Measurements from ENCODE around the gene TLE1. TPM values are rescaled to one million over a fixed set of nuclear protein-coding genes. Genes with fewer than 3 reads are reported as not detected.

TLE1 gene
- total RNA-seq, 4 donors from 2014 or later: 51.5 to 77.3 (median 62.2) TPM

DNA sequence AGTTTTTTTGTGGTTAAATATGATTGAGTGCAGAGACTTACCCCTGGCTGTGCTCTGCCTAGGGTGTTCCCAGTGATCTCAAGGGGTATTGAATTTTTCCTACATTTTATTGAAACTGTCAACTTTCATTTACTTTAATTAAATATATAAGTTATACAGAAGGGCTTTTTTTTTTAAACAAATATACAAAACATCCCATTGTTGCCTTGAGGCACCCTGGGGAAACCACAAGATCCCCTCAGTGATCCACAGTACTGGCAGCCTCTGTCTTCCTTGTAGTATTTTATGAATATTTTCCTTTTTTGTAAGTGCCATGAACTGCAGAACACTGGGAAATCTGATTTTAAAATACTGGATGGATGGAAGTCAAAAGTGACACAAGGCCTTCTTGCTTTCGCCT is 123.7 kb downstream of the TLE1 start:
- Histone ChIP-seq H3K4me3 (no peak overlapping the region), H3K36me3 (no peaks in the 10 kb centered on the region), H3K4me1 (peaks cover 0 to 13% (median 0%) of the 10 kb centered on the region in 4 donors), H3K9me3 (no peaks in the 10 kb centered on the region), H3K27me3 (no peaks in the 10 kb centered on the region), H3K27ac (peak overlapping the region; percentile 7 to 57 (median 25))
- TF ChIP-seq POLR2AphosphoS5 (IDR thresholded peaks at IDR 0.05) (no peak), POLR2A (IDR thresholded peaks at IDR 0.05) (no peak), EP300 (IDR thresholded peaks at IDR 0.05; ENCODE audit: low read depth) (no peak)
- TF ChIP-seq, protein P1, sequence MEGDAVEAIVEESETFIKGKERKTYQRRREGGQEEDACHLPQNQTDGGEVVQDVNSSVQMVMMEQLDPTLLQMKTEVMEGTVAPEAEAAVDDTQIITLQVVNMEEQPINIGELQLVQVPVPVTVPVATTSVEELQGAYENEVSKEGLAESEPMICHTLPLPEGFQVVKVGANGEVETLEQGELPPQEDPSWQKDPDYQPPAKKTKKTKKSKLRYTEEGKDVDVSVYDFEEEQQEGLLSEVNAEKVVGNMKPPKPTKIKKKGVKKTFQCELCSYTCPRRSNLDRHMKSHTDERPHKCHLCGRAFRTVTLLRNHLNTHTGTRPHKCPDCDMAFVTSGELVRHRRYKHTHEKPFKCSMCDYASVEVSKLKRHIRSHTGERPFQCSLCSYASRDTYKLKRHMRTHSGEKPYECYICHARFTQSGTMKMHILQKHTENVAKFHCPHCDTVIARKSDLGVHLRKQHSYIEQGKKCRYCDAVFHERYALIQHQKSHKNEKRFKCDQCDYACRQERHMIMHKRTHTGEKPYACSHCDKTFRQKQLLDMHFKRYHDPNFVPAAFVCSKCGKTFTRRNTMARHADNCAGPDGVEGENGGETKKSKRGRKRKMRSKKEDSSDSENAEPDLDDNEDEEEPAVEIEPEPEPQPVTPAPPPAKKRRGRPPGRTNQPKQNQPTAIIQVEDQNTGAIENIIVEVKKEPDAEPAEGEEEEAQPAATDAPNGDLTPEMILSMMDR (IDR thresholded peaks at IDR 0.05): no peak
- intact Hi-C loops (cut with DNase I; ENCODE audit: low total_unique reads) (no loop called here), in situ Hi-C loops (cut with MboI; ENCODE audit: low pct_ligation_motif_present in 1 of 4, low pct_unique_long_range_greater_than_20kb in 1 of 4, low sequenced_read_pairs in 3 of 4) (no loop called here)
- DNase-seq: no peak
- 80 to 96% methylated on average over 1 of the region's 1 CpG for WGBS, 2 donors (ENCODE audit: low coverage in 1 of 2)

GRCh38 chr9:81565144-81565543 is 124.2 kb downstream of the TLE1 start:
- 50 to 62% methylated on average over 4 of the region's 4 CpGs for WGBS, 2 donors (ENCODE audit: low coverage in 1 of 2)
- intact Hi-C loops (cut with DNase I; ENCODE audit: low total_unique reads): no loop called here
- Histone ChIP-seq H3K9me3 (no peaks in the 10 kb centered on the region), H3K36me3 (no peaks in the 10 kb centered on the region), H3K4me1 (peaks cover 0 to 13% (median 0%) of the 10 kb centered on the region in 4 donors), H3K27me3 (no peaks in the 10 kb centered on the region), H3K27ac (peak overlapping the region; percentile 7 to 57 (median 39)), H3K4me3 (no peak overlapping the region)
- in situ Hi-C loops (cut with MboI; ENCODE audit: low pct_ligation_motif_present in 1 of 4, low pct_unique_long_range_greater_than_20kb in 1 of 4, low sequenced_read_pairs in 3 of 4): no loop called here
- DNase-seq: peak; percentile 35
- TF ChIP-seq, protein P1 (IDR thresholded peaks at IDR 0.05): no peak
- peak in 2 of 3 donors; percentile 26 to 65 for TF ChIP-seq POLR2AphosphoS5 (IDR thresholded peaks at IDR 0.05)

GRCh38 chr9:81564632-81565031 is 124.7 kb downstream of the TLE1 start:
- WGBS, 2 donors (ENCODE audit: low coverage in 1 of 2): 75 to 82% methylated on average over 4 to 5 of the region's 5 CpGs
- Histone ChIP-seq H3K36me3 (no peaks in the 10 kb centered on the region), H3K27ac (peak overlapping the region; percentile 7 to 57 (median 39)), H3K4me3 (no peak overlapping the region), H3K9me3 (no peaks in the 10 kb centered on the region), H3K4me1 (peaks cover 0 to 13% (median 0%) of the 10 kb centered on the region in 4 donors), H3K27me3 (no peaks in the 10 kb centered on the region)
- in situ Hi-C loops (cut with MboI; ENCODE audit: low pct_ligation_motif_present in 1 of 4, low pct_unique_long_range_greater_than_20kb in 1 of 4, low sequenced_read_pairs in 3 of 4) (no loop called here), intact Hi-C loops (cut with DNase I; ENCODE audit: low total_unique reads) (no loop called here)
- TF ChIP-seq EP300 (IDR thresholded peaks at IDR 0.05; ENCODE audit: low read depth) (no peak), POLR2A (IDR thresholded peaks at IDR 0.05) (no peak), POLR2AphosphoS5 (IDR thresholded peaks at IDR 0.05) (no peak)
- TF ChIP-seq, protein P1 (IDR thresholded peaks at IDR 0.05): no peak
- no peak for DNase-seq

- no peak overlapping the region for H3K27ac ChIP-seq
- in situ Hi-C loops (cut with MboI; ENCODE audit: low pct_ligation_motif_present in 1 of 4, low pct_unique_long_range_greater_than_20kb in 1 of 4, low sequenced_read_pairs in 3 of 4): no loop called here
Measured at GRCh38 chr9:81563739-81564138, 125.6 kb downstream of the TLE1 start.

More at GRCh38 chr9:81563739-81564138, 125.6 kb downstream of the TLE1 start:
- 80 to 91% methylated on average over 2 of the region's 2 CpGs for WGBS, 2 donors (ENCODE audit: low coverage in 1 of 2)
- Histone ChIP-seq H3K27me3 (no peaks in the 10 kb centered on the region), H3K9me3 (no peaks in the 10 kb centered on the region), H3K4me1 (peaks cover 0 to 16% (median 0%) of the 10 kb centered on the region in 4 donors), H3K36me3 (no peaks in the 10 kb centered on the region), H3K4me3 (no peak overlapping the region)
- intact Hi-C loops (cut with DNase I; ENCODE audit: low total_unique reads): no loop called here
- DNase-seq: no peak
- no peak for TF ChIP-seq POLR2AphosphoS5 (IDR thresholded peaks at IDR 0.05)
- TF ChIP-seq EP300 (IDR thresholded peaks at IDR 0.05; ENCODE audit: low read depth): no peak
- TF ChIP-seq, protein P1 (IDR thresholded peaks at IDR 0.05): no peak
- no peak for TF ChIP-seq POLR2A (IDR thresholded peaks at IDR 0.05)

Measured in transverse colon (tissue), 4 donors.